ENCODE data around the gene BLOC1S6. TPM values are rescaled to one million over a fixed set of nuclear protein-coding genes. Genes with fewer than 3 reads are reported as not detected.
A peak's percentile ranks its signal among the peaks of the same experiment; 100 is the strongest.

The BLOC1S6 gene
- total RNA-seq, 1 donor from 2014 or later: 64.2 TPM

DNA sequence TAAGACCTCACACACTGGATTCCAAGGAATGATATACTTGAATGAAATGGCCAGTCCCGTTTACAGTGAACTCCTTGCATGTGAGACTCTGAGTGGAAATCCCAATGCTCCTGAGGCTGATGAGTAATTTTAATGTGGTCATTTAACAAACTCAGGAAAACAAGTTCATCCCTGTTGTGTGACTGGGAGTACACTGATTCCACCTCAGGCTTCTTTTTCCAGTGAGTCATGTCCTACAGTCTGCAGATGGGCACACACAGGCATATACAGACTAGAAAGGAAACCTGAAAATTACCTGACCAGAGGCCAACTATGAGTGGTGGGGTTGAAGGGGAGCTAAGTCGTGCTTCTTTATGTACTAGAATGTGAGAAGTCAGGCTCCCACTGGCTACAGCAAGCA is 53.4 kb downstream of the BLOC1S6 start:
- Histone ChIP-seq H3K27me3 (ENCODE audit: insufficient read depth, low read length) (no peaks in the 10 kb centered on the region), H3K9ac (ENCODE audit: low read length) (no peak overlapping the region), H3K4me3 (ENCODE audit: insufficient read depth, low read depth, low read length) (no peak overlapping the region), H2AFZ (ENCODE audit: low read depth, low read length) (no peak overlapping the region), H3K4me1 (ENCODE audit: insufficient read depth, low read length) (peaks cover 40% of the 10 kb centered on the region), H4K20me1 (ENCODE audit: insufficient read depth, low read length) (no peaks in the 10 kb centered on the region), H3K79me2 (ENCODE audit: insufficient read depth, low read length) (no peaks in the 10 kb centered on the region), H3K4me2 (ENCODE audit: low read length) (peak overlapping the region; percentile 56), H3K9me3 (ENCODE audit: insufficient read depth, low read depth, low read length) (no peaks in the 10 kb centered on the region), H3K27ac (ENCODE audit: low read depth, low read length) (peak overlapping the region; percentile 57), H3K36me3 (ENCODE audit: insufficient read depth, low read length) (no peaks in the 10 kb centered on the region)
- peak; percentile 74 for FAIRE-seq
- Mint-ChIP-seq H3K4me1 (ENCODE audit: low read depth, unreplicated experiment) (peaks cover 34% of the 10 kb centered on the region), H3K9me3 (ENCODE audit: unreplicated experiment) (peaks cover 3% of the 10 kb centered on the region), H3K36me3 (ENCODE audit: low read depth, unreplicated experiment) (no peaks in the 10 kb centered on the region), H3K4me3 (ENCODE audit: unreplicated experiment) (no peak overlapping the region), H3K27ac (ENCODE audit: unreplicated experiment) (peak overlapping the region; percentile 23), H3K27me3 (ENCODE audit: low read depth, unreplicated experiment) (peaks cover under 1% of the 10 kb centered on the region)
- TF ChIP-seq, protein P1, sequence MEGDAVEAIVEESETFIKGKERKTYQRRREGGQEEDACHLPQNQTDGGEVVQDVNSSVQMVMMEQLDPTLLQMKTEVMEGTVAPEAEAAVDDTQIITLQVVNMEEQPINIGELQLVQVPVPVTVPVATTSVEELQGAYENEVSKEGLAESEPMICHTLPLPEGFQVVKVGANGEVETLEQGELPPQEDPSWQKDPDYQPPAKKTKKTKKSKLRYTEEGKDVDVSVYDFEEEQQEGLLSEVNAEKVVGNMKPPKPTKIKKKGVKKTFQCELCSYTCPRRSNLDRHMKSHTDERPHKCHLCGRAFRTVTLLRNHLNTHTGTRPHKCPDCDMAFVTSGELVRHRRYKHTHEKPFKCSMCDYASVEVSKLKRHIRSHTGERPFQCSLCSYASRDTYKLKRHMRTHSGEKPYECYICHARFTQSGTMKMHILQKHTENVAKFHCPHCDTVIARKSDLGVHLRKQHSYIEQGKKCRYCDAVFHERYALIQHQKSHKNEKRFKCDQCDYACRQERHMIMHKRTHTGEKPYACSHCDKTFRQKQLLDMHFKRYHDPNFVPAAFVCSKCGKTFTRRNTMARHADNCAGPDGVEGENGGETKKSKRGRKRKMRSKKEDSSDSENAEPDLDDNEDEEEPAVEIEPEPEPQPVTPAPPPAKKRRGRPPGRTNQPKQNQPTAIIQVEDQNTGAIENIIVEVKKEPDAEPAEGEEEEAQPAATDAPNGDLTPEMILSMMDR (IDR thresholded peaks at IDR 0.05; ENCODE audit: insufficient read depth, low read depth, low read length): no peak
- no peak for TF ChIP-seq EZH2 (IDR thresholded peaks at IDR 0.05; ENCODE audit: insufficient read depth, low read length)
- DNase-seq (ENCODE audit: low read depth): peak; percentile 88

GRCh38 chr15:45641374-45641781 is 54.2 kb downstream of the BLOC1S6 start:
- no peaks in the 10 kb centered on the region for H3K27me3 ChIP-seq (ENCODE audit: insufficient read depth, low read length)
- no peak overlapping the region for H3K4me3 Mint-ChIP-seq (ENCODE audit: unreplicated experiment)
- no peak for TF ChIP-seq EZH2 (IDR thresholded peaks at IDR 0.05; ENCODE audit: insufficient read depth, low read length)
- TF ChIP-seq, protein P1 (IDR thresholded peaks at IDR 0.05; ENCODE audit: insufficient read depth, low read depth, low read length): no peak

More at GRCh38 chr15:45641374-45641781, 54.2 kb downstream of the BLOC1S6 start:
- peaks cover 34% of the 10 kb centered on the region for H3K4me1 Mint-ChIP-seq (ENCODE audit: low read depth, unreplicated experiment)
- no peak overlapping the region for H3K4me3 ChIP-seq (ENCODE audit: insufficient read depth, low read depth, low read length)
- no peaks in the 10 kb centered on the region for H3K79me2 ChIP-seq (ENCODE audit: insufficient read depth, low read length)
- H3K27ac ChIP-seq (ENCODE audit: low read depth, low read length): peak overlapping the region; percentile 56
- H3K9ac ChIP-seq (ENCODE audit: low read length): no peak overlapping the region
- DNase-seq (ENCODE audit: low read depth): peak; percentile 66
- no peaks in the 10 kb centered on the region for H4K20me1 ChIP-seq (ENCODE audit: insufficient read depth, low read length)
- no peaks in the 10 kb centered on the region for H3K27me3 Mint-ChIP-seq (ENCODE audit: low read depth, unreplicated experiment)
- no peak overlapping the region for H2AFZ ChIP-seq (ENCODE audit: low read depth, low read length)
- H3K36me3 Mint-ChIP-seq (ENCODE audit: low read depth, unreplicated experiment): no peaks in the 10 kb centered on the region
- H3K9me3 Mint-ChIP-seq (ENCODE audit: unreplicated experiment): peaks cover 3% of the 10 kb centered on the region
- no peaks in the 10 kb centered on the region for H3K9me3 ChIP-seq (ENCODE audit: insufficient read depth, low read depth, low read length)
- peaks cover 38% of the 10 kb centered on the region for H3K4me1 ChIP-seq (ENCODE audit: insufficient read depth, low read length)
- H3K4me2 ChIP-seq (ENCODE audit: low read length): peak overlapping the region; percentile 56
- FAIRE-seq: no peak
- peak overlapping the region; percentile 23 for H3K27ac Mint-ChIP-seq (ENCODE audit: unreplicated experiment)
- no peaks in the 10 kb centered on the region for H3K36me3 ChIP-seq (ENCODE audit: insufficient read depth, low read length)
